IPS-18c (cell line): Measurements from ENCODE around the gene SYNDIG1.

Experiments used
- H3K4me3 ChIP-seq: 2 replicates; pipeline ENCODE4 v1.7.0; 2013; ENCODE audit warnings: low read depth, mild to moderate bottlenecking, low read length, moderate library complexity; ENCODE audit not compliant: insufficient read depth
- H3K9me3 ChIP-seq: one replicate; pipeline ENCODE4 v1.6.1; 2013; ENCODE audit warnings: mild to moderate bottlenecking, low read length, moderate library complexity; ENCODE audit not compliant: control insufficient read depth, insufficient read depth

SYNDIG1 gene

DNA sequence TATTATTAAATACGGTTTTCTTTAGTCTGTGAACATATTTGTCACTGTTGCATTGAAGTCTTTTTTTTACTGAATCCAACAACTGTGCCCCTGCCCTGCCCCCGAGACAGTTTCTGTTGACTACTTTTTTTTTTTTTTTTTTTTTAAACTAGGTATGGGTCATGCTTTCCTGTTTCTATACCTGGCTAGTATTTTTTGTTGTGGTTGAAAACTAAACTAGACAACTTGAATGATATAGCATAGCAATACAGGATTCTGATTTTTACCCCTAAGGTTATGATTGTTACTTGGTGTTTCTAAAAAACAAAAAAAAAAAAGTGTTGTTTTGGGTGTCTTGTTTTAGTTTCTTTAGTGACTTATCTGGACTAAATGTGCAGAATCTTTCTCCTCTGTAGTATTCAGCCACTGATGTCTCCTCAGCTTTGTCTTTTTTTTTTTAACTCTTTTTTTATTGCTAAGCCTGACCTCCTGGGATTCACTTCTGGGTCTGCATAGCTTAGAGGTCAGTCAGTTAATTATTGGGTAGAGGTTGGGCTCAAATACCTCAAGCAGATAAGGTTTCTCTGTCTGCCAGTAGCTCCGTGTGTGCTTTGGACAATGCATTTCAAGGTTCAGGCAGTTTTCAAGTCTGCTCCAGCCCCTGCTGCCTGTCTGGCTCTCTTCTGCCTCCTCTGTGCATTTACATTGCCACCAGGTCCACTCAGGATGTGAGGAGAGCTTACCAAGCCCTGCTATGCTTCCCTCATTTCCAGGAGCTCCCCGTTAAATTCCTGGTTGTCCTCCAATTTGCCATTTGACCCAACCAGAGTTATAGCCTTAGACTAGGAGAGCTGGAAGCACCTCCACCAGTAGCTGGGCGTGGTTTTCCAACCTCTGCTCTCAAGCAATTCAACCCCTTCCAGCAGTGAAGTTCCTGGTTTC is 91.4 kb downstream of the SYNDIG1 start:
- Histone ChIP-seq H3K4me3 (no peak overlapping the region), H3K9me3 (peaks cover 5% of the 10 kb centered on the region)

DNA sequence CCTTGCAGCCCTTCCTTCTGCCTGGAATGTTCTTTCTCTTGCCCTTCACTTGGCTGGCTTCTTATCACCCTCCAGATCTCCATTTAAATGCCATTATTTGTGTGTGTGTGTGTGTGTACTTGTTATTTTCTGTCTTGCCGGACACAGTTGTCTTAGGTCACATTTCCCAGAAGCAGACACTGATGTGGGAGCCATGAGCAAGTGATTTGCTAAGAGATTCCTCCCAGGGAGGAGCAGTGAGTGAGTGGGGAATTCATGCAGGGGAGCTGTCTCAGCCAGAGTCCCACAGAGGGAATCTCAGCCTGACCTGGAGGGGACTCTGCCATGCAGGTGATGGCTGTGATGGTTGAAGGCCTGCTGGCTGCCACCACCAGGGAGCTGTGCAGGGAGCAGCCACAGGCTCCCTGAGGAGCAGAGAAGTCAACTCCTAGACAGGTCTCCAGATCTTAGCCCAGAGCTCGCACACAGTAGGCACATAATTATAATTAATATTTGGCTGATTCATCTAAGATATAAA is 96.5 kb downstream of the SYNDIG1 start:
- H3K4me3 ChIP-seq = no peak overlapping the region
- H3K9me3 ChIP-seq = peaks cover 2% of the 10 kb centered on the region

DNA sequence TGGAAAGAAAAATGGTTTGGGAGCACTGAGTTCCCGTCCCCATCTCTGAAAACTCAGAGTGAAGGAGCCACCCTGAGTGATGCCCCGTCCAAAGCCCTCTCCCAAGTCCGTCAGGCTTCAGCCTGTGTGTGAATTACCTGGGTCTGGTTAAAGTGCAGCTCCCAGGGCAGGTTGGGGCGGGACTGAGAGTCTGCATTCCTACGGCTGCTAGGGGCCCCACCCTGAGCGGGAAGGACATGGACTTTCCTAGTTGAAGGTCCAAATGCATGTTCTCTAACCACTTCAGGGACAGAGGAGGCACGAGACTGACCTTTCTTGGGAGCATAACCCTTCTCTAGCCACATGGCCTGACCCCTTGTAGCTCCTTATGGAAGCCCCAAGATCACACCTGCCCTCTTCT is 97.2 kb downstream of the SYNDIG1 start:
- Histone ChIP-seq H3K4me3 (no peak overlapping the region), H3K9me3 (no peaks in the 10 kb centered on the region)

DNA sequence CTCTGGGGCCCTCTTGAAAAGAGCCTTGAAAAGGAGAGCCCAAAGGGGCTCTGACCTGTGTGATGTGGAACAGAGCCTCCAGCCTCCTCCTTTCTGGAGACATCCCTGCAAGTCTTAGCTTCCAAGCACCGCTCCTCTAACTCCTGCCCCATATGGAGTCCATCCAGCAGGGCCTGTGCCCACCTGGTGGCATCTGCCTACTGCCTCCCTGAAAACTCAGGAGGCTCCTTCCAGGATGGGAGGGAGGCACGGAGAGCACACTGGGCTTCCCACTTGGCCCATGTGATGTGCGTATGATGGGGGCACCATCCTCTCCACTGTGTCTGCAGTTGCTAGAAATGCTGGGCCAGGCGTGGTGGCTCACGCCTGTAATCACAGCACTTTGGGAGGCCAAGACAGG is 98.1 kb downstream of the SYNDIG1 start:
- H3K4me3 ChIP-seq = no peak overlapping the region
- no peaks in the 10 kb centered on the region for H3K9me3 ChIP-seq

DNA sequence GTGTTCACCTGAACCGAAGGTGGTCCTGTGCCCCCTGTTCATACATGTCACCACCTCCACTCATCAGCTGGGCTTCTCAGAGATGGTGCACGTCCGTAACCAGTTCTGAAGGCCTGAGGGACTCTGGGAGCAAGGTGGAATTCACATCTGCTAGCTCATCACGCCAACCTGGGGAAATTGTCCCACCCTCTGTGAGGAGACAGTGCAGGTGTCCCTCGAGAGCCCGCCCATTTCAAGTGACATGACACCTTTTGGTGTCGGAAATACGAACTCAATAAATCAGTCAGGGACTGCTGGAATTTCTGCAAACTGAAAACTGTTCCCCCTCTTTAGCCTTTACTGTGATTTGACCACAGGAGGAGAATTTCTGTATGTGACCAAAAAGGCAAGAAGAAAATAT is 99.4 kb downstream of the SYNDIG1 start:
- Histone ChIP-seq H3K9me3 (no peaks in the 10 kb centered on the region), H3K4me3 (no peak overlapping the region)

DNA sequence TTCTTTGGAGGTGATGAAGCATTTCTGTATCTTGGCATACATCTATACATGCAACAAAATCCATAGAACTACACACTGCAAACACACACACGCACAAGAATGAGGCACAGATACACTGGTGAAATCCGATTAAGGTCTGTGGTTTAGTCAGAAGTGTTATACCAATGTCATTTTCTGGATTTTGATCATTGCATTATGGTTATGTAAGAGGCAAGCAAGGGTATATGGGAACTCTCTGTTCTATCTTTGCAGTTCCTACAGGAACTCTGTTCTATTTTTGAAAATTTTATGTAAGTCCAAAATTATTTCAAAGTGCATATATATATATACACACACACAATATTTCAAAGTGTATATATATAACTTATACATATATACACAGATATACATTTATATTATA is 101.7 kb downstream of the SYNDIG1 start:
- no peaks in the 10 kb centered on the region for H3K9me3 ChIP-seq
- H3K4me3 ChIP-seq = no peak overlapping the region

DNA sequence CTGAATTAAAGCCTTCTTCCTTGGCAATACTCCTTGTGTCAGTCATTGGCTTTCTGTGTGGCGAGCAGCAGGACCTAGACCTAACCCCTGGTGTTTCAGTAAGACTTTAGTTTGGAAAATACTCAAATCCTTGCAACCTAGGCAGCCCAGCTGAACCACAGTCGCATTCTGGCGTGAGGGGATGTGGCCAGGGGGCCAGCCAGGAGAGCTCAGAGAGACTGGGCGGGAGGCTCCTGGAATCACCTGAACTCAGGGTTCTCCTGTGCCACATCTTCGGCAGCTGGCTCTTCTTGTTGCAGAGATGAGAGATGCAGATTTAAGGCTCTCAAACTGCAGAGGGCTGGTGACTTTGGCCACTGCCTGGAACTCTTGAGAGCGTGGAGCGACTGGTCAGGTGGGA is 102.7 kb downstream of the SYNDIG1 start:
- H3K4me3 ChIP-seq = no peak overlapping the region
- H3K9me3 ChIP-seq = no peaks in the 10 kb centered on the region

DNA sequence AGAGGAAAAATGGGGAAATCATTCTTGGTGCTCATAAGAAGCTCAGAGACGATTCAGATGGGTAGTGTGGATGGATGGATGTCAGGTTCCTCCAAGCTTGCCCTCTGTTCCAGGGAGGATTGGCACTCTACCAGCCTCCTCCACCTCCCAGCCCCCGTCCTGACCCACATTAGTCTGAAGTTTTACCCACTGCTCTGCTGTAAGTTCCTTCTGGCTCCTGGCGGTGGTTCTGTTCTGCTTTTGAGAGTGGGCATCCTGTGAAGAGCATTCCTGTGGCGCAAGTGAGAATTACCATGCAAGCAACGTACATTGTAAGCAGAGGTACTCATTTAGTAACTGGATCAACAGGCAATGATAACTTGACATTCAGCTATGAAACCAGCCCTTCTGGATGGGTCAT is 103.4 kb downstream of the SYNDIG1 start:
- Histone ChIP-seq H3K9me3 (no peaks in the 10 kb centered on the region), H3K4me3 (no peak overlapping the region)

DNA sequence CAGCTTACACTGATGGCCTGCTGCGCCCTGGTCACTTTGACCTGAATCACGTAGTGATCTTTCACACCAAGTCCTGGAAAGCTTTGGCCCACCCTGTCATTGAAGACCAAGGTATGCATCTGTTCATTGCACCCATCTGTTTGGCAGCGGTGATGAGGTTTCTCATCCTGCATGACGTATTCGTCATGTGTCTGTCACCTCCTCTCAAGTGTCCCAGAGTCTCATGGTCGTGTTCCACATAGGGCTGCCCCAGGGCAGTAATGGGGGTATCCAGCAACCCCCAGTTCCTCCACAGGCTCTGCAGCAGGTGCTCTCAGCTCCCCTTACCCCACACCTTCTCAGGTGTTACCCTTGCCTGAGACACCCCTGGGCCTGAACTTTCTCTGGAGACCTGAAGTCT is 104.1 kb downstream of the SYNDIG1 start:
- H3K9me3 ChIP-seq = no peaks in the 10 kb centered on the region
- no peak overlapping the region for H3K4me3 ChIP-seq

DNA sequence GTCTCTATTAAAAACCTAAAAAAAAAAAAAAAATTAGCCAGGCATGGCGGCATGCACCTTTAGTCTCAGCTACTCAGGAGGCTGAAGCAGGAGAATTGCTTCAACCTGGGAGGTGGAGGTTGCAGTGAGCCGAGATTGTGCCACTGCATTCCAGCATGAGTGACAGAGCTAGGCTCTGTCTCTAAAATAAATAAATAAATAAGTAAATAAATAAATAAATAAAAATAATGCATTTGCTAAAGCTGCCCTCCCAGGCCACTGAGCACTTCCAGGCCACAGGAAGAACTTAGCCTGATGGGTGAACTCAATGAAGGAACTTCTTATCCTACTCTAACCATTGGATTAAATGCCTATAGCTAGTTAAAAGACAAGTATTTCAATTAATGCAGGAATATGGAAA is 104.9 kb downstream of the SYNDIG1 start:
- Histone ChIP-seq H3K9me3 (no peaks in the 10 kb centered on the region), H3K4me3 (no peak overlapping the region)

DNA sequence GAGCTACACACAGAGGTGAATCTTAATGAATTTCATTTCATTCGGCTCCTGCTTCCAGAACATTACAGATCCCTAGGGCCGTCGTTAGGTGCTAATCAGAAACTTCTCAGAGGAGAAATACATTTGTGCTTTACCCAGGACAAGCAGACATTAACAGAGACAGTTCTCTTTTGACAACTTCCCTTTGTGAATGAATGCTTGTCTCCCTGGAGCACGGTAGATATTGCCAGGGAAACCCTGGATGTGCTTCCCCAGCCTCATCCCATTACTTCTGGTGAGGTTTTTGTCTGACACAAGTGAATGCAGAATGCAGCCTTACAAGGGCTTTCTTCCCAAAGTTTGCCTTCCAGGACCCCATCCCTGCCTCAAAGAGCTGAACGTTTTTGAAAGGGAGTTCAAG is 105.4 kb downstream of the SYNDIG1 start:
- H3K9me3 ChIP-seq = no peaks in the 10 kb centered on the region
- no peak overlapping the region for H3K4me3 ChIP-seq

DNA sequence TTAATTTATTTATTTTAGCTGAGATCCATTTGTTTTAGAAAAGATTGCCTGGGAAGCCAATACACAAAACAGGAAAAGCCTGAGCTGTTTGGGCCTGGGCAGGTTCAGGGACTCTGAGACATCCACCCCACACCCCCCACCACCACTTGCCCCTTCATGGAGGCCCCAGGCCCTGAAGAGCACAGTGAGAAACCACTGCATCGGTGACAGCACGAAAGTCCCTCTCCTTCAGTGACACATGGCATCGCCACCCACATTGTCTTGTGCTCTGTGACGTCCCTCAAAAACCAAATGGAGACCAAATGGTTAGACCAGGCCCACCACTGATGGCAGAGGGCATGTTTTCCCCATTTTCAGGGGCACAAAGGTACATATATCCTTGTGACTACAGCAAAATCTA is 106.4 kb downstream of the SYNDIG1 start:
- Histone ChIP-seq H3K9me3 (no peaks in the 10 kb centered on the region), H3K4me3 (no peak overlapping the region)

DNA sequence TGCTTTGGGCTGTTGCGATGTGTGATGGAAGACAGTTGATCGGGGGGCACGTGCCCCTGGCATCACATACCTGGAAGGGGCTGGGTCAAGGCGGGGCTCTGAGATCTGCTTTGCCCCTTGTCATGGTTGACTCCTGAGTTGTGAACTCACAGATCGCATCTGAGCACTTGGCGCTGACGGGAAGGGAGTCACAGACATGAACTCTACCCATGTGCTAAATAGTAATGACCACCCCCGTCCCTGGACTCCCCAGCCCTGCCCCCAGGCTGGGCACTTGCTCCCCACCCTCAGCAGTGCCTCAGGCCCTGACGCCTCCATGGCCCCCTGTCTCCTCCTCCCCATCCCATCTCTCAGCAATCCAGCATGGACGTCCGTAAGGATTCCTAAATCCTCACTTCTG is 107.0 kb downstream of the SYNDIG1 start:
- Histone ChIP-seq H3K9me3 (no peaks in the 10 kb centered on the region), H3K4me3 (no peak overlapping the region)

DNA sequence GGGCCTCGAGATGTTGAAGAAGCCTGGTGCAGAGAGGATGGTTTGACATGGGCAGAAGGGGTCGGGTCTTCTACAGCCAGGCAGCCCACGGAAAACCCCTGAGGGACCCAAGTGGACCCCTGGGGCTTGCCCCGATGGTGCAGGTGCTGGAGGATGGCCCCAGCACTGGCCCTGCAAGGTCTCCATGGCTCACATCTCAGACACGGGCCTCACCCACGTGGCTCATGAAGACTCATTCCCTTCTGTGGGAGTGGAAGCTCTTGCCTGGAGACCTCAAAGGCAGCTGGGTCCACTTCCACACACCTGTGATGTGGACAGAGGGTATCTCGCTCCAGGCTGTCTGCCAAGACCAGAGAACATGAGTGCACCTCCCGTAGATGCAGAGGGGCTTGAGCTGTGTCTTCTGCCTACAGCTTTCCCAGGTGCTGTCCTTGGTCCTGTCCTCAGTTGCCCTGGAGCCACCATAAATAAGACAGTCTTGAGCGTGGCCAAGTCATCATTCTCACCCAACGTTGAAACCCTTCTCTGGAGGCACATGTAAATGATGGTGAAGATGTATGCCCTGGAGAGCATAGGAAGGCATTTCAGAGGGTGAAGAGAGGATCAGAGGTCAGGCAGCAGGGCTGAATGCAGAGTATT is 108.0 kb downstream of the SYNDIG1 start:
- no peaks in the 10 kb centered on the region for H3K9me3 ChIP-seq

DNA sequence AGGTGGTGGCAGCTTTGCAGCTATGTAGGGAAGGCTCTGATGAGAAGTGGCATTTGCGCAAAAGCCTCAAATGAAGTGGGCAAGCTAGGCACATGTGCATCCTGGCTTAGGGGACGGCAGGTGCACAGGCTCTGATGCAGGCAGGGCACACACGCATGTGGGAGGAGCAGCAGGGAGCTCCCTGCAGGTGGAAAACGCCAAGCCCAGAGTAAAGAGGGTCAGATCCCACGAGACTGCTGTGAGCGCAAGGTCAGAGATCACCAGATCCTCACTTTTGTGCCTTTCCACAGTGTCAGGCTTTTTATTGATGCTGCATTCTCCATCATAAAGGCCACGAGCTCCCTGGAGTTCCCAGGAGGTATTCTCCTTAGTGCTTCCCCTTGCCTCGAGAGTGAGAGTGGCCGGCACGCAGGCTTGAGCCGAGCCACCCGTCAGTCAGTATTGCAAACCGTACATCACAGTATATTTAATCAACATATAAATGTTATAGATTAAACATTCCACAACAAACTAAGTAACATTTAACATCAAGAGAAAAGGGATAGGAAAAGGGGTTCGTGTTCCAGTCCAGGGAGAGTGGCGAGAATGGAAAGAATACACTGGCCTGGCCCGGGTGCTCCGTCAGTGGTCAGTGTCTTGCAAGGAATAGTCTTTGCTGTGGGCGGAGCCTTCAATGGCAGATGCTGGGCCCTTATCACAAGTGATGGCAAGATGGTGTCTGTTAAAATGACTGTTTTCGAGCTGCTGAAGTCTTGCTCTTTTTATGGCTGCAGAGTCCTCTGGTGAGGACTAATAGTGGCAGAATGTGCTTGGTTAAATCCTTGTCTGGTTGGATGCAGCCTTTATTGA is 109.4 kb downstream of the SYNDIG1 start:
- H3K4me3 ChIP-seq = no peak overlapping the region
- no peaks in the 10 kb centered on the region for H3K9me3 ChIP-seq

More for the DNA sequence above, 108.0 kb downstream of the SYNDIG1 start:
- no peak overlapping the region for H3K4me3 ChIP-seq

DNA sequence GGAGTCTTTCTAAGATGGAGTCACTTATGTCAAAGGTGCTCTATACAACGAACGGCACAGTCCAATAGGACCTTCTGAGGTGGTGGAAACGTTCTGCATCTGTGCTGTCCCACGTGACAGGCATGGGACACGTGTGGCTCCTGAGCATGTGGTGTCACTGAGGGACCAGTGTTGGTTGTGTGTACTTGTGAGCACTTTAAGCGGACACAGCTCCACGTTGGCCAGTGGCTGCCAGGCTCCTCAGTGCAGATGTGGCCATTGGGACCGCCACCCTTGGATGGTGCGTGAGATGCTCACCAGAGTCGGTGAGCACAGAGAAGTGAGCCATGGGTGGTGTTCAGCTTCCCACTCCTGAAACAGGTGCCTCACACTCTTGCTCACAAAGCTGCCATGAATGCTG is 110.0 kb downstream of the SYNDIG1 start:
- no peaks in the 10 kb centered on the region for H3K9me3 ChIP-seq
- no peak overlapping the region for H3K4me3 ChIP-seq

DNA sequence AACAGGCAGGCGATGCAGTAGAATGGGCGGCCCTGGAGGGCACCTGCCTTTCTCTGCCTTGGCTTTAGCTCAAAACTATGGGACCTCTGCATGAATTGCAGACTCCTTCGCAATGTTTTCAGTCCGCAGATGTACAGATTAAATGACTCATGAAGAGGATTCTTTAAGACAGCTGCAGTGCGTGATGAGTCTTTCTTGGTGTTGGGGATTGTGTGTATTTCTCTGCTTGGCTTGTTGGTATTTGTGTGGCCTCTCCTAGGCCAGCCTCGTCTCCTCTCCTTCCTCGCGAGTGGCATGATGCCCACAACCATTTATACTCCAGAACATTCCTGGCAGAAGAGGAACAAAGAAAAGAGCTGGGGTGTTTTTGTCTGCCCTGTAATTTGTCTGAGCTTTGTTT is 110.6 kb downstream of the SYNDIG1 start:
- H3K4me3 ChIP-seq = no peak overlapping the region
- H3K9me3 ChIP-seq = no peaks in the 10 kb centered on the region
